Measurements from ENCODE around the gene PSMB10.

The PSMB10 gene

DNA sequence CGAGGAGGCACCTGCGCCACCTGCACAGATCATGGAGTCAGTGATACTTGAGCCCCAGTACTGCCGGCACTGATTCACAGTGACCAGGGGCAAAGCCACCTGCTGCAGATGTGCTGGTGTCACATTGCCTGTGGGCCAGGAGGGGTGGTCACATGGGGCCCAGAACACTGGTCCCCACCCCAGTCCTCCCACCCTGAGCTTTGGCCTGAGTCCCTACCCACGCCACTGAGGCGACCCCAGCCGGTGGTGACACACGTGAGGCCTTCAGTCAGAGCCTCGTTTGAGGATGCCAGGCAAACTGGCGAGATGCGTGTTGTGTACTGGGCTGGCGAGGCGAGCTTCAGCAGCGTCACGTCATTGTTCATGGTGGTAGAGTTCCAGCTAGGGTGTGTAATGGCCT is 6.5 kb downstream of the PSMB10 start:
- TF ChIP-seq, protein P1, sequence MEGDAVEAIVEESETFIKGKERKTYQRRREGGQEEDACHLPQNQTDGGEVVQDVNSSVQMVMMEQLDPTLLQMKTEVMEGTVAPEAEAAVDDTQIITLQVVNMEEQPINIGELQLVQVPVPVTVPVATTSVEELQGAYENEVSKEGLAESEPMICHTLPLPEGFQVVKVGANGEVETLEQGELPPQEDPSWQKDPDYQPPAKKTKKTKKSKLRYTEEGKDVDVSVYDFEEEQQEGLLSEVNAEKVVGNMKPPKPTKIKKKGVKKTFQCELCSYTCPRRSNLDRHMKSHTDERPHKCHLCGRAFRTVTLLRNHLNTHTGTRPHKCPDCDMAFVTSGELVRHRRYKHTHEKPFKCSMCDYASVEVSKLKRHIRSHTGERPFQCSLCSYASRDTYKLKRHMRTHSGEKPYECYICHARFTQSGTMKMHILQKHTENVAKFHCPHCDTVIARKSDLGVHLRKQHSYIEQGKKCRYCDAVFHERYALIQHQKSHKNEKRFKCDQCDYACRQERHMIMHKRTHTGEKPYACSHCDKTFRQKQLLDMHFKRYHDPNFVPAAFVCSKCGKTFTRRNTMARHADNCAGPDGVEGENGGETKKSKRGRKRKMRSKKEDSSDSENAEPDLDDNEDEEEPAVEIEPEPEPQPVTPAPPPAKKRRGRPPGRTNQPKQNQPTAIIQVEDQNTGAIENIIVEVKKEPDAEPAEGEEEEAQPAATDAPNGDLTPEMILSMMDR (IDR thresholded peaks at IDR 0.05; ENCODE audit: low read depth, low read length) = no peak
- no peak for DNase-seq (ENCODE audit: low read depth in 2 of 2)
- H3K4me3 ChIP-seq (replicated peaks in 1 of 2; ENCODE audit: low read depth in 2 of 2, low read length in 2 of 2) = no peak overlapping the region

DNA sequence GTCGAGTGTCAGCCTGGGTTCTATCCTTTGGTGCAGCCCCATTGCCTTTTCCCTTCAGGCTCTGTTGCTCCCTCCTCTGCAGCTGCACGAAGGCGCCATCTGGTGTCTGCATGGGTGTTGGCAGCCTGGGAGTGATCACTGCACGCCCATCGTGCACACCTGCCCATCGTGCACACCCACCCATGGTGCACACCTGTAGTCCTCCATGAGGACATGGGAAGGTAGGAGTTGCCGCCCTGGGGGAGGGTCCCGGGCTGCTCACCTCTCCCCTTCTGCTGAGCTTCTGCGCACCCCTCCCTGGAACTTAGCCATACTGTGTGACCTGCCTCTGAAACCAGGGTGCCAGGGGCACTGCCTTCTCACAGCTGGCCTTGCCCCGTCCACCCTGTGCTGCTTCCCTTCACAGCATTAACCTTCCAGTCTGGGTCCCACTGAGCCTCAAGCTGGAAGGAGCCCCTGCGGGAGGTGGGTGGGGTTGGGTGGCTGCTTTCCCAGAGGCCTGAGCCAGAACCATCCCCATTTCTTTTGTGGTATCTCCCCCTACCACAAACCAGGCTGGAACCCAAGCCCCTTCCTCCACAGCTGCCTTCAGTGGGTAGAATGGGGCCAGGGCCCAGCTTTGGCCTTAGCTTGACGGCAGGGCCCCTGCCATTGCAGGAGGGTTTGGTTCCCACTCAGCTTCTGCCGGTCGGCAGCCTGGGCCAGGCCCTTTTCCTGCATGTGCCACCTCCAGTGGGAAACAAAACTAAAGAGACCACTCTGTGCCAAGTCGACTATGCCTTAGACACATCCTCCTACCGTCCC is 7.9 kb downstream of the PSMB10 start:
- TF ChIP-seq, protein P1 (IDR thresholded peaks at IDR 0.05; ENCODE audit: low read depth, low read length) = peak; percentile 97
- H3K4me3 ChIP-seq (replicated peaks in 1 of 2; ENCODE audit: low read depth in 2 of 2, low read length in 2 of 2) = no peak overlapping the region
- DNase-seq (ENCODE audit: low read depth in 2 of 2) = peak; percentile 65 to 69

DNA sequence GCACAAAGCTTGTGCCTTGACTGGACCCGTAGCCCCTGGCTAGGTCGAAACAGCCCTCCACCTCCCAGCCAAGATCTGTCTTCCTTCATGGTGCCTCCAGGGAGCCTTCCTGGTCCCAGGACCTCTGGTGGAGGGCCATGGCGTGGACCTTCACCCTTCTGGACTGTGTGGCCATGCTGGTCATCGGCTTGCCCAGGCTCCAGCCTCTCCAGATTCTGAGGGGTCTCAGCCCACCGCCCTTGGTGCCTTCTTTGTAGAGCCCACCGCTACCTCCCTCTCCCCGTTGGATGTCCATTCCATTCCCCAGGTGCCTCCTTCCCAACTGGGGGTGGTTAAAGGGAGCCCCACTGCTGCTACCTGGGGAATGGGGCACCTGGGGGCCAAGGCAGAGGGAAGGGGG is 8.5 kb downstream of the PSMB10 start:
- no peak for DNase-seq (ENCODE audit: low read depth in 2 of 2)
- TF ChIP-seq, protein P1 (IDR thresholded peaks at IDR 0.05; ENCODE audit: low read depth, low read length) = no peak
- no peak overlapping the region for H3K4me3 ChIP-seq (replicated peaks in 1 of 2; ENCODE audit: low read depth in 2 of 2, low read length in 2 of 2)

DNA sequence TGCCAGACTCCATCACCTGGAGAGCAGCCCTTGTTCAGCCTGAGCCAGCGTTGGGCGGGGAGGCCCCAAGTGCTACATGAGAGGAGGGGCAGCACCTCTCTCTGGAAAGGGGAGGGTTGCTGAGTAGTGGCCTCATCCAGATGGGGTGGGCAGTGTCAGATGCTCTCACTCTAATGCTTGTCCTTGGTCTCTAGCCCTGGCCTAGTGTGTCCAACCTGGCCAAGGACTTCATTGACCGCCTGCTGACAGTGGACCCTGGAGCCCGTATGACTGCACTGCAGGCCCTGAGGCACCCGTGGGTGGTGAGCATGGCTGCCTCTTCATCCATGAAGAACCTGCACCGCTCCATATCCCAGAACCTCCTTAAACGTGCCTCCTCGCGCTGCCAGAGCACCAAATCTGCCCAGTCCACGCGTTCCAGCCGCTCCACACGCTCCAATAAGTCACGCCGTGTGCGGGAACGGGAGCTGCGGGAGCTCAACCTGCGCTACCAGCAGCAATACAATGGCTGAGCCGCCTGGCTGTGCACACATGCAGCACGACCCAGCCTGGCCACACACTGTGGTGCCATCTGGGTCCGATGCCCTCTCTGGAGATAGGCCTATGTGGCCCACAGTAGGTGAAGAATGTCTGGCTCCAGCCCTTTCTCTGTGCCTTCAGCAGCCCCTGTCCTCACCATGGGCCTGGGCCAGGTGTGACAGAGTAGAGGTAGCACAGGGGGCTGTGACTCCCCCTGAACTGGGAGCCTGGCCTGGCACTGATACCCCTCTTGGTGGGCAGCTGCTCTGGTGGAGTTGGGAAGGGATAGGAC is 9.3 kb downstream of the PSMB10 start:
- TF ChIP-seq, protein P1 (IDR thresholded peaks at IDR 0.05; ENCODE audit: low read depth, low read length) = no peak
- no peak for DNase-seq (ENCODE audit: low read depth in 2 of 2)
- no peak overlapping the region for H3K4me3 ChIP-seq (replicated peaks in 1 of 2; ENCODE audit: low read depth in 2 of 2, low read length in 2 of 2)

DNA sequence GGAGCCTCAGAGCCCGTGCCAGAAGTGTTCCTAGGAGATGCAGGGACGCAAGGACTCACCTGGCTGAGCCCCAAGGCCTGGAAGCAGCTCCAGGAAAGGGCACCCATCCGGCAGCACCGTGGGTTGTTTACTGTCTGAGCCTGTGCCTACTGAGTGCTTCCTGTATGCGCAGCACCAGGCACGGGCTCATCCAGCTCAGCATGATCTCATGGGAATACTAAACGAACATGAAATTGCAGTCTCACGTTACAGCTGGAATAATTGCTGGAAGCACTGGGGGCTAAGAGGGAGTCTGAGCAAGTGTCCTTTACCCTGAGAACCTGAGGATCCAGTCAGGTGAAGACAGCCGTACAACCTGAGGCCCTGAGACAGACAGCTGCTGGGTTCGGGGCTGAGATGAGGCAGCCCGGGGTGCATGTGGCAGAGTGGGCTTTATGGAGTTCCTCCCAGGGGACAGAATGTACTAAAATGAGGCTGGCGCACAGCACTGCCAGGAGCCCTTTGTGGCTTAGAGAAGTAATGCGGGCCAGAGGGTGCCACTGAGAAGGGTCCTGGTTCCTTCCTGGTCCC is 10.4 kb downstream of the PSMB10 start:
- peak in 1 of 2 donors; percentile 63 for DNase-seq (ENCODE audit: low read depth in 2 of 2)
- no peak overlapping the region for H3K4me3 ChIP-seq (replicated peaks in 1 of 2; ENCODE audit: low read depth in 2 of 2, low read length in 2 of 2)
- TF ChIP-seq, protein P1 (IDR thresholded peaks at IDR 0.05; ENCODE audit: low read depth, low read length) = peak; percentile 15

DNA sequence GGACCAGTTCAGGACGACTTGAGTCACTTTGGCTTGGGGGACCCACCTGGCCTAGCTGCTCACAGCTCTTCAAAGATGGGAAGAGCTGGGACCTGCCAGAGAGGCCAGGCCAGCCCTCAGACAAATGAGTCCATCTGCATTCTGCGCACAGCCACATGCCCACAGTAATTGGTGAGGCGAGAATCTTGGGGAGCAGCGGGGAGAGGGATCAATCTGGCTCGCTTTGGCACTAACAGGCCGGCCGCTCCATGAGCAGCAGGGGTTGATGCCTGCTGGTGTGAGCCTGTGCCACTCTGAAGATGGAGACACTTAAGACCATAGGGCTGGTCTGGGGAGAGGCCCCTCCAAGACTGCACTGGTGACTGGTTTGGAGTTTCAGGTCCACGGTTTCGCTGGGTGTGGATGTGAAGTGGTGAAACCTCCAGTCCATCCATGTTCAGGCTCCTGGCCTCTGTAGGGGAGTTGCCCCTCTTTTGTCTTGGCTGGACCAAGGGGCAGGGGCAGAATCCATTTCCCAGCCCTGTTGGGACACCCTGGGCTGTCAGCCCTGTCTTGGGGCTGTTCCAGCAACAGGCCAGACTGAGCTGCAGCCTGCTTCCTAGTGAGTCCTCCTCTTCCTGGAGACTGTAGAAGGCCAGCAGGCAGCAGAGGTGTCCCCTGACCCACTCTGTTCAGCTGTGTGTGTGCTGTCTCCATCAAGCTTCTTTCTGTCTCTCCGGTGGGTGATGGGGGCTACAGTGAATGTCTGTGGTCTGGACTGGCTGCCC is 12.3 kb downstream of the PSMB10 start:
- TF ChIP-seq, protein P1 (IDR thresholded peaks at IDR 0.05; ENCODE audit: low read depth, low read length) = no peak
- H3K4me3 ChIP-seq (replicated peaks in 1 of 2; ENCODE audit: low read depth in 2 of 2, low read length in 2 of 2) = no peak overlapping the region
- DNase-seq (ENCODE audit: low read depth in 2 of 2) = no peak
